ENCODE results near the gene CNPPD1. TPM values are rescaled to one million over a fixed set of nuclear protein-coding genes. Genes with fewer than 3 reads are reported as not detected.

The CNPPD1 gene
- total and polyA plus RNA-seq, 5 donors from 2014 or later: 68.2 to 143 (median 111) TPM

DNA sequence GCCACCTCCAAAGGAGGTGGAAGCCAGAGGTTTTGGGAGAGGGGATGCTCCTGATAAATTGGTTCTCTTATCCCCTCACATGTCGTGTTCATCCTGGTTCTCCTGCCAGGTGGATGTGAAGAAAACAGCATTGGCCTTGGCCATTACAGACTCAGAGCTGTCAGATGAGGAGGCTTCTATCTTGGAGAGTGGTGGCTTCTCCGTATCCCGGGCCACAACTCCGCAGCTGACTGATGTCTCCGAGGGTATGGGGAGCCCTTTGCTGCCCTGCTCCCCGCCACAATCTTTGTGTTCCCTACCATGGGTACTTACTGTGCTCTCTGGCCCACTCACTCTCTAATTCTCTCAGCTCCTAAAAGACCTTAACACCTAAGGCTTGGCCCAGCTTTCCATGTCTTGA lies 4.8 kb upstream of the CNPPD1 start:
- Histone ChIP-seq H3K27ac (ENCODE audit: insufficient read depth, low read length, poor library complexity, severe bottlenecking) (no peak overlapping the region), H3K4me3 (ENCODE audit: low read depth, low read length) (no peak overlapping the region), H3K9me3 (ENCODE audit: control insufficient read depth in 2 of 2, low read length in 2 of 2) (no peaks in the 10 kb centered on the region), H3K27me3 (ENCODE audit: control insufficient read depth, insufficient read depth, low read length) (no peaks in the 10 kb centered on the region), H3K4me1 (ENCODE audit: control insufficient read depth, insufficient read depth, low read length, poor library complexity, severe bottlenecking) (peaks cover 35% of the 10 kb centered on the region), H3K36me3 (ENCODE audit: control insufficient read depth, insufficient read depth, low read length) (peaks cover 54% of the 10 kb centered on the region)
- Mint-ChIP-seq H3K27ac (peak overlapping the region; percentile 29 to 66 (median 46)), H3K36me3 (peaks cover 32% of the 10 kb centered on the region), H3K4me3 (peak overlapping the region in 3 of 4 donors; percentile 27 to 41 (median 38)), H3K9me3 (no peaks in the 10 kb centered on the region), H3K4me1 (peaks cover 14 to 56% (median 33%) of the 10 kb centered on the region in 4 donors), H3K27me3 (peaks cover 11% of the 10 kb centered on the region)
- DNase-seq (no peak), ATAC-seq (ENCODE audit: low read depth in 2 of 2) (no peak)

DNA sequence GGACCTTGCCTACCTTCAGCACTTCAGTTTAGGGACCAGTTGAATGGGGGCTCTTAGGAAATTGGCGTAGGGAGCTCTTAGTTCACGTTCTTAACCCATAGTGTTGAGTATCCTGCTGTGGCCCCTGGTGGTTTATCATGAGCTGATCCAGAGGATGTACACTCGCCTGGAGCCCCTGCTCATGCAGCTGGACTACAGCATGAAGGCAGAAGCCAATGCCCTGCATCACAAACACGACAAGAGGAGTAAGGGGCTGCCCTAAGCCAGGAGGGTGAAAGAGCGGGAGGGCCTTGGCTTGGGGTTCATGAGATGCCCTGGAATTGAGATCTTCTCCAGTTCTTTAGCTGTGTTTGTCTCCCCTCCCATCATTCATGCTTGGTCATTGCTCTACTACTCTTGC lies 4.2 kb upstream of the CNPPD1 start:
- Histone ChIP-seq H3K36me3 (ENCODE audit: control insufficient read depth, insufficient read depth, low read length) (peaks cover 54% of the 10 kb centered on the region), H3K4me1 (ENCODE audit: control insufficient read depth, insufficient read depth, low read length, poor library complexity, severe bottlenecking) (peaks cover 41% of the 10 kb centered on the region), H3K4me3 (ENCODE audit: low read depth, low read length) (no peak overlapping the region), H3K9me3 (ENCODE audit: control insufficient read depth in 2 of 2, low read length in 2 of 2) (no peaks in the 10 kb centered on the region), H3K27ac (ENCODE audit: insufficient read depth, low read length, poor library complexity, severe bottlenecking) (no peak overlapping the region), H3K27me3 (ENCODE audit: control insufficient read depth, insufficient read depth, low read length) (no peaks in the 10 kb centered on the region)
- Mint-ChIP-seq H3K4me1 (peaks cover 14 to 58% (median 34%) of the 10 kb centered on the region in 4 donors), H3K27ac (peak overlapping the region; percentile 29 to 69 (median 66)), H3K9me3 (no peaks in the 10 kb centered on the region), H3K27me3 (peaks cover 11% of the 10 kb centered on the region), H3K36me3 (peaks cover 32% of the 10 kb centered on the region), H3K4me3 (peak overlapping the region; percentile 41 to 93 (median 78))
- ATAC-seq (ENCODE audit: low read depth in 2 of 2) (no peak), DNase-seq (no peak)

DNA sequence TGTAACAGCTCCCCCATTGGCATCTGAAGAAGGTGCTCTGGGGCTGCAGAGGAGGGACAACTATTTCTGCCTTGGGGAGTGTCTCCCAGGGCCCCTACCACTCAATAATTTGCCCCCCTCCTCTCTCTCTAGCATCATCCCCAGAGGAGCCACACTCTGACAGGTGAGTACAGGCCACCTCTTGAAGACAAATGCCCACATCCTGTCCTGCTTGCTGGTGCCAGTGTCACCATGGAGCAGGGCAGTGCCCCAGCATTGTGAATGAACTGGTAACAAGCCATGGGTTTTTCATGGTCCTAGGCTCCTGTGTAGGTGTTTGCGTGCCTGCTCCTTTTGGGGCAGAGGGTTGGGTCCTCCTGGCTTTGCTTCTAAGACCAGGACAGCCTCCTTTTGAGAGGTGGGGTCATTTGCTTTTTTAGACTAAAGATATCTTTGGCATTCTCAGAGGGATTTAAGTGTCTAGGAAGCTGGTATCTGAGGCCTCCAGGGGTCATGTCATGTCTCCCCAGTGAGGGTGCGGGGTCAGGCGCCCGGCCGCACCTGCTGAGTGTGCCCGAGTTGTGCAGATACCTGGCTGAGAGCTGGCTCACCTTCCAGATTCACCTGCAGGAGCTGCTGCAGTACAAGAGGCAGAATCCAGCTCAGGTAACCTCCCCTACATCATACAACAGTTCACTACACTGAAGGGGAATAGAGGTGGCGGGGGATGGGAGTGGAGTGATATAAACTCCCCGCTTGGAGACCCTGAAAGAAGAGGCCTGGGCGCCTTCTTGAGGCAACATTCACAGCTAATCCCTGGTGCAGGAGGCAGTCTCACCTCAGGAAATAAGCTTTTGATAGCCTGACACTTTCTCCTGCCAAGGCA lies 3.1 kb upstream of the CNPPD1 start:
- H3K27ac Mint-ChIP-seq: peak overlapping the region; percentile 90 to 97 (median 94)
- Histone ChIP-seq H3K9me3 (ENCODE audit: control insufficient read depth in 2 of 2, low read length in 2 of 2) (no peaks in the 10 kb centered on the region), H3K36me3 (ENCODE audit: control insufficient read depth, insufficient read depth, low read length) (peaks cover 52% of the 10 kb centered on the region), H3K27me3 (ENCODE audit: control insufficient read depth, insufficient read depth, low read length) (no peaks in the 10 kb centered on the region), H3K4me3 (ENCODE audit: low read depth, low read length) (peak overlapping the region; percentile 84), H3K27ac (ENCODE audit: insufficient read depth, low read length, poor library complexity, severe bottlenecking) (peak overlapping the region; percentile 98), H3K4me1 (ENCODE audit: control insufficient read depth, insufficient read depth, low read length, poor library complexity, severe bottlenecking) (peaks cover 52% of the 10 kb centered on the region)
- H3K27me3 Mint-ChIP-seq: peaks cover 11% of the 10 kb centered on the region
- peaks cover 8 to 70% (median 40%) of the 10 kb centered on the region in 4 donors for H3K4me1 Mint-ChIP-seq
- DNase-seq (peak in 1 of 3 donors; percentile 24), ATAC-seq (ENCODE audit: low read depth in 2 of 2) (no peak)
- peak overlapping the region; percentile 91 to 95 (median 94) for H3K4me3 Mint-ChIP-seq
- H3K36me3 Mint-ChIP-seq: peaks cover 33% of the 10 kb centered on the region
- H3K9me3 Mint-ChIP-seq: no peaks in the 10 kb centered on the region

DNA sequence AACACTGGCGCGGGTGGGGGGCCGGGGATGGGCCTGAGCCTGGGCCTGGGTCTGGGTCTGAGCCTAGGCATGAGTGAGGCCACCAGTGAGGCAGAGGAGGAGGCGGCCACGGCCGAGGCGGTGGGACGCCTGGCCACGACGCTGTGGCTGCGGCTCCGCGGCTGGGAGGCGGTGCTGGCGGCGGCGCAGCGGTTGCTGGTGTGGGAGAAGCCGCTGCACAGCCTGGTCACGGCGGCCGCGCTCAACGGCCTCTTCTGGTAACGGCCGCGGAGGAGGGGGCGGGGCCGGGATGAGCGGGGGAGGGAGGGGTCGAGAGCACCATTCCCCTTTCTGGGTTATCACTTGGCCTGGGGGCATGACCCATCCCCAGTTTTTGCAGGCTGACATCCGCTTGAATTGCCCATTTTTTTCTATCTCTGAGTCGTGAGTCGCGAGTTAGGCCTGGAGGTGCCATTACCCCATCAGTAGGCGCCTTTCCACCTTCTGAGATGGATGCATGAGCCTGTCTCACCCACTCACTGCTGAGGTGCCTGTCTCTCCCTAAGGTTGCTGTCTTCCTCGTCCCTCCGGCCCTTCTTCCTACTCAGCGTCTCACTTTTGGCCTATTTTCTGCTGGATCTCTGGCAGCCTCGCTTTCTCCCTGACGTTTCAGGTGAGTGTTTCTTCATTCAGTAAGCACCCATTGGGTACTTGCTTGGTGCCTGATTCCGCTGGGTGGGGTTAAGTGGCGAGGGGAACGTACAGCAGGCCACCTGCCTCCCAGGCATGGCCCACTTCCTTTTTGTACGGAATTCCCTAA lies 1.9 kb upstream of the CNPPD1 start:
- DNase-seq (peak; percentile 44 to 52 (median 46)), ATAC-seq (ENCODE audit: low read depth in 2 of 2) (no peak)
- Histone ChIP-seq H3K27me3 (ENCODE audit: control insufficient read depth, insufficient read depth, low read length) (no peaks in the 10 kb centered on the region), H3K4me3 (ENCODE audit: low read depth, low read length) (peak overlapping the region; percentile 84), H3K36me3 (ENCODE audit: control insufficient read depth, insufficient read depth, low read length) (peaks cover 54% of the 10 kb centered on the region), H3K27ac (ENCODE audit: insufficient read depth, low read length, poor library complexity, severe bottlenecking) (peak overlapping the region; percentile 98), H3K4me1 (ENCODE audit: control insufficient read depth, insufficient read depth, low read length, poor library complexity, severe bottlenecking) (peaks cover 65% of the 10 kb centered on the region), H3K9me3 (ENCODE audit: control insufficient read depth in 2 of 2, low read length in 2 of 2) (no peaks in the 10 kb centered on the region)
- peaks cover 36% of the 10 kb centered on the region for H3K36me3 Mint-ChIP-seq
- H3K4me3 Mint-ChIP-seq: peak overlapping the region; percentile 91 to 95 (median 94)
- peaks cover 13 to 80% (median 49%) of the 10 kb centered on the region in 4 donors for H3K4me1 Mint-ChIP-seq
- H3K27ac Mint-ChIP-seq: peak overlapping the region; percentile 87 to 99 (median 94)
- peaks cover 11% of the 10 kb centered on the region for H3K27me3 Mint-ChIP-seq
- no peaks in the 10 kb centered on the region for H3K9me3 Mint-ChIP-seq

DNA sequence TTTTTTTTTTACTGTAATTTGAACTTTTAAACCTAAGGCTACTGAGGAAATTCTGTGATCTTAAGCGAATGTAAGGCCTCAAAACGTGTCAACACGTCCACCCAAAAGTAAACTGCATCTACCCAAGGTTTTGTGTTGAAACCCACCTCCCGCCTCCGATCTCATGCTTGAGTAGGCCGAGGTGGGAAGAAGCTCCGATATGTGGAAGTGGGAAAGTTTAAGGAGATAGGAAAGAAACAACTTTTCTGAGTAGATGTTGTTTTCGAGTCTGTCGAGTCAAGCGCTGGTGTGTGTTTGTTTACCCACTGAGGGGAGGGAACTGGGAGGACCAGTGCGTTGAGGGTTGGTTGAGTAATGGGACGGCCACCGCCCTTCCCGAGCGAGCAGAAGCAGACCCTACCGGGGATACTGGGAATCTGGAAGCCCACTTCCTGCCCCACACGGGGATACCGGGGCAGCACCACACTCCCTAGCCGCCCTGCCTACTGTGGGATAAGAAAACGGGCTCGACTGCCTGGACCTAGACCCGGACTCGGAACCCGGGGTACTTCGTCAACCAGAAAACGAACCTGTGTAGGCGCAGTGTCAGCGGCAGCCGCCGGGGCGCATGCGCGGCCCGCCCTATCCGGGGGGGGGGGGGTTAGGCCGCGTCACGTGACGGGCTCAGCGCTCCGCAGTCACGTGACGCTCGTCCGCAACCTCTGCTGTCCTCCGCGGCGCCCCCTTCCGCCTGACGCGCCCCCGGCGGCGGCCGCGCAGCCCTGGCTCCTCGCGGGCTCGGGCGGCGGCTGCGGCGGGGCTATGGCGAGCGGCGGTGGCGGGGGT lies 1.0 kb upstream of the CNPPD1 start, which contains the start of gene RETREG2:
Gene RETREG2 (plus strand): TSS at position 724 of the 825 bp plus-strand sequence. CDS start 78 bp downstream, at position 802.
- Histone ChIP-seq H3K36me3 (ENCODE audit: control insufficient read depth, insufficient read depth, low read length) (peaks cover 54% of the 10 kb centered on the region), H3K4me1 (ENCODE audit: control insufficient read depth, insufficient read depth, low read length, poor library complexity, severe bottlenecking) (peaks cover 65% of the 10 kb centered on the region), H3K27ac (ENCODE audit: insufficient read depth, low read length, poor library complexity, severe bottlenecking) (peak within 1 kb of the TSS; percentile 98), H3K9me3 (ENCODE audit: control insufficient read depth in 2 of 2, low read length in 2 of 2) (no peaks in the 10 kb centered on the region), H3K4me3 (ENCODE audit: low read depth, low read length) (peak within 1 kb of the TSS; percentile 84), H3K27me3 (ENCODE audit: control insufficient read depth, insufficient read depth, low read length) (no peaks in the 10 kb centered on the region)
- Mint-ChIP-seq H3K27me3 (peaks cover 11% of the 10 kb centered on the region), H3K4me1 (peaks cover 13 to 80% (median 52%) of the 10 kb centered on the region in 4 donors), H3K4me3 (peak within 1 kb of the TSS; percentile 94 to 99 (median 95)), H3K9me3 (no peaks in the 10 kb centered on the region), H3K36me3 (peaks cover 28% of the 10 kb centered on the region), H3K27ac (peak within 1 kb of the TSS; percentile 99)
- ATAC-seq (ENCODE audit: low read depth in 2 of 2) (peak; percentile 52 to 66), DNase-seq (peak; percentile 74 to 94 (median 89))

DNA sequence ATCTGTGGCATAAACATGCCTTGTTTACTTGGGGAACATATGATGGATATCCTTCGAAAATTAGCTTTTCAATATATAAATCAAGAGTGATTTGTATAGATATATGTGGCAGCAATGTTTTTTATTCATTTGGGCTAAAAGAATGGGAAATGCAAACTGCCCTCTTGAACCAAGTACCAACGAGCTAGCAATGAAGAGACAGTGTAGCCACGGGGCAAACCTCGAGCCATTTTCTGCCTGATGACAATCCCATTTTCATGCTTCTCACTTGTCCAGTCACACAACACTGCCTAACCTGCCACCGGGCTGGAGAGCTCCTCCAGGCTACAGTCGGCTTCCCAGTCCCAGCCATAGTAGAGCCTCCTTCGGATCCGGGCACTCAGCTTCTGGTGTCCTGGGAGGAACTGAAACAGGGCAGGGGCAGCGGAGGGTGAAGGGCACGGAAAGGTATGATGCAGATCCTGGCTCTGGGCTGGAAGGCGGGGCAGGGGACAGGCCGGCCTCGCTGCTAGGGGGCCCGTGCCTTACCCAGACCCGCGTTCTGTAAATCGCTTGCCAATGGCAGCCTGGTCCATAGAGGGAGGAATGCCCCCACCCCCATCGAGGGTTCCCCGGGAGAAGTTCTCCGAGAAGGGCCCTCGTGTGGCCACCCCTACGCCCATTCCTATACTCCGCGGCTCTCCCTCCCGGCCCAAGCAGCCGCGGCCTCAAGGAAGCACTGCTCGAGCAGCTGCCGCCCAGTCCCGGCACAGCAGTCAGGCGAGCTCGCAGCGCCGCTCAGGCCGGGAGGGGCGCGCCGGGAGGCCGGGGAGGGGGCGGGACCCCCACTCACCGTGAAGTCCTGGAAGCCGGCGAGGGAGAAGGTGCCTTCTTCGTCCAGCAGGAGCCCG lies 552 bp downstream of the CNPPD1 start:
- no peak for ATAC-seq (ENCODE audit: low read depth in 2 of 2)
- Mint-ChIP-seq H3K36me3 (peaks cover 20% of the 10 kb centered on the region), H3K4me1 (peaks cover 15 to 73% (median 51%) of the 10 kb centered on the region in 4 donors), H3K27me3 (peaks cover 11% of the 10 kb centered on the region), H3K9me3 (no peaks in the 10 kb centered on the region), H3K4me3 (peak overlapping the region; percentile 89 to 97 (median 94)), H3K27ac (peak overlapping the region; percentile 85 to 99 (median 92))
- no peaks in the 10 kb centered on the region for H3K9me3 ChIP-seq (ENCODE audit: control insufficient read depth in 2 of 2, low read length in 2 of 2)
- H3K4me3 ChIP-seq (ENCODE audit: low read depth, low read length): peak overlapping the region; percentile 86
- peaks cover 51% of the 10 kb centered on the region for H3K36me3 ChIP-seq (ENCODE audit: control insufficient read depth, insufficient read depth, low read length)
- DNase-seq: peak in 1 of 3 donors; percentile 39
- H3K4me1 ChIP-seq (ENCODE audit: control insufficient read depth, insufficient read depth, low read length, poor library complexity, severe bottlenecking): peaks cover 63% of the 10 kb centered on the region
- peak overlapping the region; percentile 98 for H3K27ac ChIP-seq (ENCODE audit: insufficient read depth, low read length, poor library complexity, severe bottlenecking)
- H3K27me3 ChIP-seq (ENCODE audit: control insufficient read depth, insufficient read depth, low read length): no peaks in the 10 kb centered on the region
